UCSD-AML1 (cell line): ENCODE data around the gene FTO.

Experiments
- DNase-seq: peaks from one replicate; lab custom pipeline; 2025; ENCODE audit not compliant: unreplicated experiment; lab: John Stamatoyannopoulos, UW

FTO gene

GRCh38 chr16:53752560-53752959 is 48.6 kb downstream of the FTO start:
- no peak for DNase-seq

DNA sequence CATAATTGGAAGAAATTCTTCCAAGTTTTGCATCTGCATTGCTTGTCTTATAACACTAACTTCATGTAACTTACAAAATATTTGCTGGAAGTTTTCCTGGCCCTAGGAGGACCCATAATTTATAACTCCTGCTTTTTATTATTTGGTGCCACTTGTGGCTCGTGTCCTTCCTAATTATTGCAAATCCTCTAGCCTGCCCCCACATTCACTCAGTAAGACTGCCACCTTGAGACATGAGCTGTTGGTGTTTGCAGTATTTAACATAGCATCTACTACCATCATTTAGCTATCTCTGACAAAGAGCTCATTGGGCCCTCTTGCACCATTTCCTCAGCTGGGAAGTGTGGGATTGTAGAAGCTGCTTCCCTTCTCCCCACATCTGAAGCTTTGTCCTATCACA is 49.5 kb downstream of the FTO start:
- no peak for DNase-seq

DNA sequence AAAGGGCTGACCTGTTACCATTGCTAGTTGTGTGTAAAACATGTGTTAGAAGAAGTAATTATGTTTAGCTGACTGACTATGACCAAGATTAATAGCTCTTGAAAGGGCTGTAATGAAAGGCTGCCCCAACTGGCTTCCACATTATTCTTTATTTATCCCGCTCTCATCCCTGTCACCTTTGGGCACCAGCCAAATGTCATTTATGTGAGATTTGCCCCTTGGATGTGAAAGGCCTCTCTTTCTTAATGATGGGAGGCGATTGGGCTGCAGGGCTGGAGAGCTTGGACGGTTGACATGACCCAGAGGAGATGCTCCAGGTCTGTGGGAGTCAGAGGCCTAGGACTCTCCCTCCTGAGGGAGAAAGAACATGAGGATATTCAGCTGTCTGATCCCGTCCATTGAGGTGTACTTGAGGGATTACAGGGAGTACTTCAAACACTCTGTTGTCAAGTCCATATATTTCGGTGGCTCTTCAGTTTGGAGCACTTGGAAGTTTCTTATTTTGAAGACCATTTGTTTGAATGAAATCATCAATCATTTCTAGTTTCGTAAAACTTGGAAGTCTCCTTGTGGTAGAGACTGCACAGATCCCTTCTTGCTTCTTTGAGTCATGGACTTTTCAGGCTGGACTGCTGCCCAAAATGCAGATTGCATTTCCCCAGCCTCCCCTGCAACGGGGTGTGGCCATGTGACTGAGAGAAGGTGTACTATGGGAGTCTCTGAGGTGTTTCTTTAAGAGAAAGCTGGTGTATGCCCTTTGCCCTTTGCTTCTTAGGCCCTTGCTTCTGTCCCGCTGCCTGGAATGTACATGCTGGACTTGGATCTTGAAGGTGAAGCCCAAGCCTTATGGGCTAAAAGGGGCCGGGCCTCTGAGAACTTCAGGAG is 51.3 kb downstream of the FTO start:
- no peak for DNase-seq

GRCh38 chr16:53756275-53756996 is 52.5 kb downstream of the FTO start:
- no peak for DNase-seq

- no peak for DNase-seq
Observed at GRCh38 chr16:53757971-53758609, 54.1 kb downstream of the FTO start.

DNA sequence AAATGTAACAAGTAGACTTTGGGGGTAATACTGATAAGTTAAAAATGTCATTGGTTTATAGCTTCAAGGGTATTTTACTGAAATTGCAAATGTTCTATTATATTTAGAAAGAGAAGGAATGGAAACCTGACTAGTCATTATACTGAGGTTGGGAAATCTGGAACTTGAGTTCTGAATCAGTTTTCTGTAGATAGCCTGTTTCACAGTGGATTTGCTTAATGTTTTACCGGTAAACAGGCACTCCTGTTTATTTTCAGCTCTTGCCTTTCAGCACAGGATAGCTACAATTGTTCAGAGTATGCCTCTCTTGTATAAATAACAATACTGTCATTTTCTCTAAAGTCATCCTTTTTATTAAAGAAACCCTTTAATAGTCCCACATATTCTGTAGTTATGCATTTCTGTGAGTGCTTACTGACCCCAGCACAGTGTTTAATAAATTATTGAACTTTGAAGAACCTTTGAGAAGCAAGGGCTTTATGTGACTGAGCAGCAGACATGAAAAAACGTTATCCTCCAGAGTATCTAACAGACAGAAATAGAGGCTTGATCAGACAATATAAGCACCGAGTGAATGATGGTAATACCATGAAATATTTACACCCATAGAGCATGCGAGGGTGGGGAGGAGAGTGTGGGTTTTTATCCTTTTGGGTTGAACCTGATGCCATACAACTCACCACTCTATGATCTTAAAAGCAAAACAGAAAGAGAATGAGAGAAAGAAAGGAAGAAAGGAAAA is 58.2 kb downstream of the FTO start:
- DNase-seq, result no peak

DNA sequence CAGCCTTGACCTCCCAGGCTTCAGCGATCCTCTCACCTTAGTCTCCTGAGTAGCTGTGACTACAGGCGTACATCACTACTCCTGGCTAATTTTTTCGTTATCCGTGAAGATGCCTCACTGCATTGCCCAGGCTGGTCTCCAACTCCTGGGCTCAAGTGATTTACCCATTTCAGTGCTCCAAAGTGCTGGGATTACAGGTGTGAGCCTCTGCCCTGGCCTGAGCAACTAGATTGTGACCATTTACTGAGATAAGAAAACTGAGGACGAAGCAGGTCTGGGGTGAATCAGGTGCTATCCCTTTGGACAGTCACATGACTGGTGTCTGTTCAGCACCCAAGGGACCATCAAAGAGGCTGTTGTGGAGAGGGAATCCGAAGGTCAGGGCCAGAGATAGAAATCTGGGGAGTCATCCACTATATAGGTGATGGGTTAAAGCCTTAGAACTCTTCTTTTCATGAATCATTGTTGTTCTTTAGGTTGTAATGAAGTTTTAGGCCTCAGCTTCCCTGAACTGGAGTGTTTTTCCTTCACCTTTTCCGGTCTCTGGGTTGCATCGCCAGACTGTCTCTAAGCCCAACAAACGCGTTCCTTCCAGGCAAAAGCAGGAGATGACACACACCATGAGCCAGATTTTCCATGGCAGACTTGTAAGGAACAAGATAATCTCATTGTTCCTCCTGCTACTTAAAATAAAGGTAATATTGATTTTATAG is 62.5 kb downstream of the FTO start:
- no peak for DNase-seq

DNA sequence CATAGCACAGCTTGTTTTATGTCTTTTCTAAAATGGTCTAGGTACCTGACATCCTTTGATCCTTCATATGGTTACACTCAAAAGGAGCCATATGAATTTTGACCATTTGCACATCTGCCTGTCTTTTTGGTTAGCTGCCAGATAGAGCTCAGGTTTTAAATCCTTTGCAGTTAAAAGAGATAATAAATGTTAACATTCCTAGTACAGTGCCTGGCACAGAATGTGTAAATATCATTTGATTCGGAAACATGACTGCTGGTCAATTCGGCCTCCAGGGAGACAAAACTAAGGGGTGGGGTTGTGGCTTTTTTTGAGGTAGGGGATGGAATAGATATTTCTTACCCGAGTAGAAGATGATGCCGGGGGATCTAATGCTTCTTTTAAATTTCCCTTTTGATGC is 64.2 kb downstream of the FTO start:
- no peak for DNase-seq

DNA sequence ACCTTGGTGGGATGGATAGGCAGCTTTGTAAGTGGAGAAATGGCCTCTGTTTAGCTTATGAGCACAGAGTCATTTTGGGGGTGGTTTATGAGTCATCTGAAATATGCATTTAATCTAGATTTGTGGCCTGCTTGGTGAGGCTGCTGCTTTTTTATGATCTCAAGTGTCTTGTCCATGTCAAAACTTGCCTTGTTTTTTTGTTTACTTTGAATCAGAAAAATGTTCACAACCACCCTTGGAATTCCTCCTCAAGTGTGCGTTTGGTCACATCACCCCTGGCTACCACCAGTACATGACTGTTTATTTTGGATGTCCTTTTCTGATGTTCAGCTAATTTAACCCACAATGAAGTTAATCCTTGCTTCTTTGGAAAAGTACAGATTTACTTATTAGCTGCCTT is 64.6 kb downstream of the FTO start:
- DNase-seq, result no peak

GRCh38 chr16:53769185-53769584 is 65.2 kb downstream of the FTO start:
- DNase-seq, result no peak

- DNase-seq, result no peak
Observed at GRCh38 chr16:53769787-53770186, 65.8 kb downstream of the FTO start.

DNA sequence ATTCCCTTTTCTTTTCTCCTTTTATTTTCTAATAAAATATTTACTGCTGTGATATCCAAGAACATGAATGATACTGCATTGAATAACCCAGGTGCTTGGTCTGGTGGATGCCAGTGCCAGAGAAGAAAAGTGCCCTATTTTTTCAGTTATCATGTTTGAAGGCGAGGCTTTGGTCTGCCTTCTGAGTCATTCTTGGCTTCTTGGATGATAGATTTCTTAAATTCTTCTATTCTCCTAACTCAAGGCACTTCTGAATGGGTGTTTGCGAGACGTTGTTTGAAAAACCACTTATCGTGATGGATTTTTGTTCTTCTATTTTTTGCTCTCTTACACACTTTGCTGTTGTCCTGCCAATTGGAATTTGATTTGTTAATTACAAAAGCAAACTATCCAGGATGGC is 66.7 kb downstream of the FTO start:
- no peak for DNase-seq

DNA sequence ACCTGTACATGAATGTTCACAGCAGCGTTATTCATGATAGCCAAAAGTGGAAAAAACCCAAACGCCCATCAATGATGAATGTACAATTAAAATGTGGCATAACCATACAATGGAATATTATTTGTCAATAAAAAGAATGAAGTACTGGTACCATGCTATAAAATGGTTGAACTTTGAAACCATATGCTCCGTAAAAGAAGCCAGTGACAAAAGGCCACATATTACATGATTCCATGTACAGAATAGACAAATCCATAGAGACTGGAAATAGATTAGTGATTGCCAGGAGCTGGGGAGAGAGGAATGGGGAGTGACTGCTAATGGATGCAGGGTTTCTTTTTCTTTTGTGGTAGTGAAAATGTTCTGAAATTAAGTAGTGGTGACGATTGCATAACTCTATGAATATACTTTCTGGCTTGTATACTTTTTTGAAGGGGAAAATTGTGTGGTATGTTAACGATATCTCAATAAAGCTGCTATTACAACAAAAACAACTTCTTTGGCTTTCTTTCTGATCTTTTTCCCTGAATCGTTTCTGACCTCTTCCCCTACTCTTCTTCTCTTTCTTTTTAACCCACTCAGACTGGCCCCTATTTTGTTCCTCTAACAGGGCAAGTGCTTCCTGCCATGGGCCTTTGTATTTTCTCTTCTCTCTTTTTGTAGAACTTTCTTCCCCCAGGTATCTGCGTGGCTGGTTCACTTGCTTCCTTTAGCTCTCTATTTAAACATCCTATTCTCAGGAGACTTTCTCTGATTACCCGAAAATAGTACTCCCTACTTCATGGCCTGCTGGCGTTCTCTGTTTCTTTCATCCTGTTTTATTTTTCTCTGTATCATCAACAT is 67.9 kb downstream of the FTO start:
- DNase-seq, result no peak

GRCh38 chr16:53773150-53773846 is 69.3 kb downstream of the FTO start:
- no peak for DNase-seq

DNA sequence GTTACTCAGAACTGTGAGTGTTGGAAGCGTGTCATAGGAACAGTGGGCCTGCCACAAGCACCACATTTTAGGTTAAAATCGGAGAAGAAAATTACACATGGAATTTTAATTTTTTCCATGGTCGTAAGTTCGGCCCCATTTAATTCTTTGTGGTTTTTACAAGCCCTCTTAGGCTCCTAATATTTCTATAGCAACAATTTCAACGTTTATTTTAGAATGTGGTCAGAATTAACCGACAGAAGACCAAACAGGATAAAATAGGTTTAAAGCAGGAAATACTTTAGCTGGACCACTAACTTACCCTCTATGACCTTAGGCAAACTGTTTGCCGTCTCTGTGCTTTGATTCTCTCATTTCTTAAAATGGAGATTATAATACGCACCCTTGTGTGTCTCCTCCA is 69.9 kb downstream of the FTO start:
- DNase-seq, result no peak

GRCh38 chr16:53775106-53775820 is 71.3 kb downstream of the FTO start:
- no peak for DNase-seq

GRCh38 chr16:53775821-53776431 is 72.0 kb downstream of the FTO start:
- DNase-seq, result no peak

DNA sequence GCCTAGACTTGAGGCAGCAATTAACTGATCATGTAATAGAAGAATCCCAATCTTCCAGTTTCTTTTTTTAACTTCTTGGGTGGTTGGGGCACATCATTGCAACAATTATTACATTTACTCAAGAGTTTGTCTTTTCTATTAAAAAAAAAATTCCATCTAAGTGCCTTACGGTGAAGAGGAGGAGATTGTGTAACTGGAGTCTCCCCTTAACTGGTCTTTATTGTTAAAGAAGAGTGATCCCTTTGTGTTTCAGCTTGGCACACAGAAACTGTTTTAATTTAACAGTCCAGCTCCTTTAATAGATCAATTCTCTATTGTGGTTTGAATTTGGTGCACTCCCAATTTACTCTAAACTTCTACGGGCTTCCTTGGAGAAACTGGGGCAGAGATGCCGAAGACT is 75.2 kb downstream of the FTO start:
- DNase-seq, result no peak
